Stimulated activated memory B cell treated with anti-CD40 and anti-IgM and Interleukin-4, amounts not matched to agents 10 μg/mL and 1 μg/mL and 100 μg/mL, for 72 hours (primary cell): ENCODE data around the gene PAX9.

Source experiments
- ATAC-seq: fragments of 150-1000 bp; cut with Tn5 transposase; 2 replicates; pipeline ENCODE4 v1.10.0; 2021
- H3K27ac Mint-ChIP-seq: one replicate; pipeline ENCODE4 v1.8.0; 2022; ENCODE audit warnings: mild to moderate bottlenecking, mixed read lengths
- H3K27me3 Mint-ChIP-seq: one replicate; pipeline ENCODE4 v1.8.0; 2022; ENCODE audit warnings: mixed read lengths
- H3K36me3 Mint-ChIP-seq: one replicate; pipeline ENCODE4 v1.8.0; 2022; ENCODE audit warnings: mixed read lengths
- H3K4me1 Mint-ChIP-seq: one replicate; pipeline ENCODE4 v1.8.0; 2022; ENCODE audit warnings: mixed read lengths
- H3K4me3 Mint-ChIP-seq: one replicate; pipeline ENCODE4 v1.8.0; 2022; ENCODE audit warnings: mild to moderate bottlenecking, moderate library complexity, mixed read lengths
- H3K9me3 Mint-ChIP-seq: one replicate; pipeline ENCODE4 v1.8.0; 2022; ENCODE audit warnings: mixed read lengths

The PAX9 gene

GRCh38 chr14:36723530-36723929, 61.9 kb downstream of the PAX9 start:
- Mint-ChIP-seq H3K27ac (no peak overlapping the region), H3K4me1 (no peaks in the 10 kb centered on the region), H3K9me3 (no peaks in the 10 kb centered on the region), H3K36me3 (no peaks in the 10 kb centered on the region), H3K27me3 (no peaks in the 10 kb centered on the region), H3K4me3 (no peak overlapping the region)
- no peak for ATAC-seq

- Mint-ChIP-seq H3K4me3 (no peak overlapping the region), H3K27me3 (no peaks in the 10 kb centered on the region), H3K9me3 (no peaks in the 10 kb centered on the region), H3K27ac (no peak overlapping the region), H3K4me1 (no peaks in the 10 kb centered on the region), H3K36me3 (no peaks in the 10 kb centered on the region)
- no peak for ATAC-seq
These were observed 62.5 kb downstream of the PAX9 start for GRCh38 chr14:36724162-36724561.

GRCh38 chr14:36726128-36726527, 64.5 kb downstream of the PAX9 start:
- ATAC-seq = no peak
- Mint-ChIP-seq H3K4me1 (no peaks in the 10 kb centered on the region), H3K9me3 (no peaks in the 10 kb centered on the region), H3K4me3 (no peak overlapping the region), H3K36me3 (no peaks in the 10 kb centered on the region), H3K27me3 (no peaks in the 10 kb centered on the region), H3K27ac (no peak overlapping the region)
